Panc1 (cell line): ENCODE results near the gene PIP4K2A. TPM values are rescaled to one million over a fixed set of nuclear protein-coding genes. Genes with fewer than 3 reads are reported as not detected.

Experiments
- ATAC-seq: fragments of 200-7000 bp; cut with Tn5 transposase; 2 replicates; pipeline ENCODE4 v1.9.1; 2020; ENCODE audit warnings: mild to moderate bottlenecking, moderate library complexity
- BruUV-seq: library from RNA; stranded (reverse); fragments of 400-500 nt; replicated peaks from 2 replicates; lab custom pipeline; 2021; lab: Mats Ljungman, UMichigan
- CTCF ChIA-PET: fragments of 300-600 bp; sonication (Branson Sonifier 250); formaldehyde crosslinking; loops from one replicate; lab custom pipeline; 2022; ENCODE audit warnings: antibody characterized with exemption; lab: Charles Lee
- POLR2A ChIA-PET: fragments of 300-600 bp; sonication (Branson Sonifier 250); formaldehyde crosslinking; loops from one replicate; lab custom pipeline; 2022; ENCODE audit warnings: antibody characterized with exemption; lab: Charles Lee
- DNase-seq: peaks from one replicate; pipeline ENCODE4 v3.0.0-alpha.2; 2010; ENCODE audit warnings: low read depth, low spot score
- H3K27ac ChIP-seq: 2 replicates; pipeline ENCODE4 v1.5.1; 2011; ENCODE audit warnings: mild to moderate bottlenecking, low read length, inconsistent platforms
- H3K27me3 ChIP-seq: fragments of 200-500 bp; sonication (Bioruptor generic); 2 replicates; pipeline ENCODE4 v1.6.0; 2014; ENCODE audit warnings: low read length, inconsistent platforms; ENCODE audit not compliant: control insufficient read depth, insufficient read depth
- H3K36me3 ChIP-seq: fragments of 200-500 bp; sonication (Bioruptor generic); 2 replicates; pipeline ENCODE4 v1.5.1; 2014; ENCODE audit warnings: inconsistent platforms, mild to moderate bottlenecking, low read length, moderate library complexity; ENCODE audit not compliant: control insufficient read depth, insufficient read depth
- H3K4me1 ChIP-seq: 2 replicates; pipeline ENCODE4 v1.5.1; 2011; ENCODE audit warnings: inconsistent platforms, mild to moderate bottlenecking, low read length, moderate library complexity; ENCODE audit not compliant: control insufficient read depth, insufficient read depth
- H3K4me3 ChIP-seq, 2 experiments: 2 replicates each; pipeline ENCODE4 v1.5.1; 2011 to 2012; ENCODE audit warnings: low read depth in 2 of 2, low read length in 2 of 2, mild to moderate bottlenecking in 2 of 2, inconsistent platforms in 1 of 2, moderate library complexity in 1 of 2
- H3K9me3 ChIP-seq: fragments of 200-500 bp; sonication (Bioruptor generic); 2 replicates; pipeline ENCODE4 v1.5.1; 2014; ENCODE audit warnings: low read depth, mild to moderate bottlenecking, inconsistent platforms, low read length, moderate library complexity; ENCODE audit not compliant: control insufficient read depth, insufficient read depth
- CTCF ChIP-seq: fragments of 450-650 bp; IDR thresholded peaks from 2 replicates; pipeline ENCODE4 v1.5.1; 2017; ENCODE audit warnings: mild to moderate bottlenecking
- POLR2AphosphoS5 ChIP-seq: IDR thresholded peaks from 2 replicates; pipeline ENCODE4 v1.6.1; 2012; ENCODE audit warnings: mild to moderate bottlenecking, low read depth, low read length, moderate library complexity
- SIN3A ChIP-seq: IDR thresholded peaks from 2 replicates; pipeline ENCODE4 v1.6.1; 2012; ENCODE audit warnings: low read depth, mild to moderate bottlenecking, low read length, moderate library complexity, borderline replicate concordance; ENCODE audit not compliant: insufficient read depth
- TCF7L2 ChIP-seq: IDR thresholded peaks from 2 replicates; pipeline ENCODE4 v1.6.1; 2011; ENCODE audit warnings: mild to moderate bottlenecking, low read depth, low read length, inconsistent platforms
- in situ Hi-C: cut with HindIII; loops from 2 replicates; pipeline ENCODE4 v1.10.0; 2016; ENCODE audit warnings: low sequenced_read_pairs, low pct_unique_long_range_greater_than_20kb
- intact Hi-C: fragments of 100-400 bp; cut with micrococcal nuclease; formaldehyde crosslinking; loops from one replicate; pipeline ENCODE4 v1.10.0; 2022; ENCODE audit not compliant: unreplicated experiment
- total RNA-seq: library from RNA; stranded (reverse); gene quantifications from one replicate; pipeline ENCODE4 v1.2.1, GENCODE V29; 2021; ENCODE audit not compliant: unreplicated experiment
- TF ChIP-seq, protein P1 (sequence below), 2 experiments: IDR thresholded peaks; 2 replicates each; pipeline ENCODE4 v1.6.1; 2011 to 2012; ENCODE audit warnings: low read depth in 2 of 2, control low read depth in 1 of 2, low read length in 1 of 2, mild to moderate bottlenecking in 1 of 2, moderate library complexity in 1 of 2; ENCODE audit not compliant: insufficient read depth in 1 of 2

The PIP4K2A gene
- total RNA-seq, 1 experiment from 2014 or later, result 25.2 TPM

DNA sequence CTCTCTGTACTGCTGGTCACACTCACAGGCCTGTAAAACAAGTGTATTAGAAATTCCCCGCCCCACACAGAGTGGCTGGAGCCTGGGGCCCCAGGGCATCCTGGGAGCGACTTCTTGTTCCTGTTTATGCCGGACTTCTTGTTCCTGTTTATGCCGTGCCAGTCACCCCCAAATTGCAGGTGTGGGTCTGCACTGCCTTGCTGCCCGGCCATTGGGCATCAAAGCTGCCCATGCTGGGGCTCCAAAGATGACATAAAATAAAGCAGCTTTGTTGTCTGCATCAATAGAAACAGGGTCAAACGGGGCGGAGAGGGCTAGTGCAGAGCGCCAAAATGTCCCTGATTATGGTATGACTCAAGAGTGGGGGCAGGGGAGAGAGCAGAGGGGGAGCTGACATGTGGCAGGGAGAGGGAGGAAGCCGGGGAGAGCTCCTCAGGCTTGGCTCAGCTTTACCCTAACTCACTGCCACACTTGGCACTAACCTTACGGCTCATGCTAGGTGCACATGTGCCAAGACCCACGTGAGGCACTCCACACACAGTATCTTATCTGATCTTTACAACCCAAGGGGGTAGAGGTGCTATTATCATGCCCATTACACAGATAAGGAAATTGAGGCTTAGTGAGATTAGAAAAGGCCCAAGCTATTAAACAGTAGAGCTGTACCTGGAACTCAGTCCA lies 98.4 kb downstream of the PIP4K2A start:
- no peaks in the 10 kb centered on the region for H3K9me3 ChIP-seq
- ATAC-seq, result peak; percentile 28; the same call in 1 of the 2 replicates
- ChIA-PET CTCF (no interaction called here), POLR2A (interaction anchor here (0.5 to 0.7 kb wide), 2 partner anchors 16 to 1325 kb away, joined by 3 to 5 read pairs; no protein-coding TSS in a partner anchor)
- no TSS peak for BruUV-seq
- no peak for DNase-seq
- H3K27me3 ChIP-seq, result no peaks in the 10 kb centered on the region
- in situ Hi-C loops (no loop called here), intact Hi-C loops (no loop called here)
- peak overlapping the region; percentile 66 for H3K27ac ChIP-seq
- H3K4me1 ChIP-seq, result peaks cover 46% of the 10 kb centered on the region
- TF ChIP-seq SIN3A (no peak), CTCF (no peak), POLR2AphosphoS5 (no peak), TCF7L2 (no peak)
- TF ChIP-seq, protein P1, sequence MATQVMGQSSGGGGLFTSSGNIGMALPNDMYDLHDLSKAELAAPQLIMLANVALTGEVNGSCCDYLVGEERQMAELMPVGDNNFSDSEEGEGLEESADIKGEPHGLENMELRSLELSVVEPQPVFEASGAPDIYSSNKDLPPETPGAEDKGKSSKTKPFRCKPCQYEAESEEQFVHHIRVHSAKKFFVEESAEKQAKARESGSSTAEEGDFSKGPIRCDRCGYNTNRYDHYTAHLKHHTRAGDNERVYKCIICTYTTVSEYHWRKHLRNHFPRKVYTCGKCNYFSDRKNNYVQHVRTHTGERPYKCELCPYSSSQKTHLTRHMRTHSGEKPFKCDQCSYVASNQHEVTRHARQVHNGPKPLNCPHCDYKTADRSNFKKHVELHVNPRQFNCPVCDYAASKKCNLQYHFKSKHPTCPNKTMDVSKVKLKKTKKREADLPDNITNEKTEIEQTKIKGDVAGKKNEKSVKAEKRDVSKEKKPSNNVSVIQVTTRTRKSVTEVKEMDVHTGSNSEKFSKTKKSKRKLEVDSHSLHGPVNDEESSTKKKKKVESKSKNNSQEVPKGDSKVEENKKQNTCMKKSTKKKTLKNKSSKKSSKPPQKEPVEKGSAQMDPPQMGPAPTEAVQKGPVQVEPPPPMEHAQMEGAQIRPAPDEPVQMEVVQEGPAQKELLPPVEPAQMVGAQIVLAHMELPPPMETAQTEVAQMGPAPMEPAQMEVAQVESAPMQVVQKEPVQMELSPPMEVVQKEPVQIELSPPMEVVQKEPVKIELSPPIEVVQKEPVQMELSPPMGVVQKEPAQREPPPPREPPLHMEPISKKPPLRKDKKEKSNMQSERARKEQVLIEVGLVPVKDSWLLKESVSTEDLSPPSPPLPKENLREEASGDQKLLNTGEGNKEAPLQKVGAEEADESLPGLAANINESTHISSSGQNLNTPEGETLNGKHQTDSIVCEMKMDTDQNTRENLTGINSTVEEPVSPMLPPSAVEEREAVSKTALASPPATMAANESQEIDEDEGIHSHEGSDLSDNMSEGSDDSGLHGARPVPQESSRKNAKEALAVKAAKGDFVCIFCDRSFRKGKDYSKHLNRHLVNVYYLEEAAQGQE (IDR thresholded peaks at IDR 0.05; ENCODE audit: insufficient read depth in 1 of 2, low read depth in 2 of 2, low read length in 1 of 2), result no peak
- peak overlapping the region; percentile 13 to 41; a peak in 3 of 4 replicates for H3K4me3 ChIP-seq
- no peaks in the 10 kb centered on the region for H3K36me3 ChIP-seq

GRCh38 chr10:22615101-22615500 lies 99.3 kb downstream of the PIP4K2A start:
- ATAC-seq (no peak), DNase-seq (no peak)
- no peaks in the 10 kb centered on the region for H3K27me3 ChIP-seq
- no peaks in the 10 kb centered on the region for H3K36me3 ChIP-seq
- peaks cover 38% of the 10 kb centered on the region for H3K4me1 ChIP-seq
- intact Hi-C loops (no loop called here), in situ Hi-C loops (no loop called here)
- CTCF ChIA-PET, result no interaction called here
- no peak overlapping the region; the same call in 1 of the 2 replicates for H3K27ac ChIP-seq
- POLR2A ChIA-PET, result no interaction called here
- TF ChIP-seq TCF7L2, result no peak
- TF ChIP-seq SIN3A, result no peak
- TF ChIP-seq CTCF, result no peak
- TF ChIP-seq, protein P1 (IDR thresholded peaks at IDR 0.05; ENCODE audit: insufficient read depth in 1 of 2, low read depth in 2 of 2, low read length in 1 of 2), result no peak
- TF ChIP-seq POLR2AphosphoS5, result no peak
- no peaks in the 10 kb centered on the region for H3K9me3 ChIP-seq
- H3K4me3 ChIP-seq, result no peak overlapping the region
- no TSS peak for BruUV-seq
